ENCODE data around the gene NEUROD1. TPM values are rescaled to one million over a fixed set of nuclear protein-coding genes. Genes with fewer than 3 reads are reported as not detected.

The NEUROD1 gene
- total and polyA plus RNA-seq, 9 of the 15 experiments (the other 6 are each of a cell fraction or from before 2014, with no cell fraction given): not detected

DNA sequence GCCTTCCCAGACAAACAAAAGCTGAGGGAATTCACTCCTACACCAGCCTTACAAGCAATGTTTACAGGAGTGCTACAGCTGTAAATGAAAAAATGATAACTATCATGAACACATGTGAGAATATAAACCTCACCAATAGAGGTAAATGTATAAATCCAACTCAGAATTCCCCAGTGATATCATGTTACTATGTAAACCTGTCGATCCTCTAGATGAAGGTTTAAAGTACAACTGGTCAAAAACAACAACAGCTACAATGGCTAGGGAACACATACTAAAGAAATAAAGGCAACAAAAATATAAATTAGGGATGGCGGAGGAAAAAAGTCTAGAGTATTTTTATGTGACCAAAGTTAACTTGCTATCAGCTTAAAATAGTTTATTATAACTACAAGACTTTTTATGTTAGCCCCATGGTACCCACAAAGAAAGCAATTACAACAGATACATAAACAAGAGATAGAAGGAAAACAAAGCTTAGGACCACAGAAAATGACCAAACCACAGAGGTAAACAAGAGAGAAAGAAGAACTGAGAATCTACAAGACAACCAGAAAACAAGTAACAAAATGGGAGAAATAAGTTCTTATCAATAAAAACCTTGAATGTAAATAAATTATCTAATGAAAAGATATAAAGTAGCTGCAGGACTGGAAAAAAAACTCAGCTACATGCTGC is 31.7 kb downstream of the NEUROD1 start:
- no peak overlapping the region for H3K9ac ChIP-seq (ENCODE audit: insufficient read depth in 1 of 2, low read depth in 2 of 2, low read length in 2 of 2)
- H2AFZ ChIP-seq (ENCODE audit: low read depth, low read length): no peak overlapping the region
- 4% methylated on average over 2 of the region's 2 CpGs for whole genome bisulfite sequencing (ENCODE audit: insufficient coverage, low coverage, missing lambda C conversion rate)
- H3K9me3 ChIP-seq (replicated peaks; ENCODE audit: control insufficient read depth, insufficient read depth, low read depth, low read length): no peaks in the 10 kb centered on the region
- no peak overlapping the region for H3K4me2 ChIP-seq (ENCODE audit: insufficient read depth, low read length)
- ChIA-PET POLR2A (no interaction called here), CTCF (ENCODE audit: low intra/inter-chr PET ratio) (no interaction called here)
- no peak overlapping the region for H3K4me3 ChIP-seq
- FAIRE-seq (no peak), ATAC-seq (no peak), DNase-seq (ENCODE audit: extremely low read depth in 1 of 4, low spot score in 3 of 4) (no peak)
- BruUV-seq (replicated peaks): no TSS peak
- intact Hi-C loops (cut with micrococcal nuclease) (no loop called here), in situ Hi-C loops (cut with MboI) (no loop called here)
- H3K27me3 ChIP-seq (ENCODE audit: control insufficient read depth in 2 of 2, insufficient read depth in 2 of 2, low read length in 2 of 2): no peaks in the 10 kb centered on the region
- no peaks in the 10 kb centered on the region for H4K20me1 ChIP-seq (replicated peaks; ENCODE audit: control insufficient read depth, insufficient read depth, low read length)
- H3K36me3 ChIP-seq (ENCODE audit: control insufficient read depth, insufficient read depth, low read length): no peaks in the 10 kb centered on the region
- no peak overlapping the region for H3K27ac ChIP-seq (ENCODE audit: extremely low read depth, low read depth, low read length)
- H3K9me1 ChIP-seq (ENCODE audit: control insufficient read depth, insufficient read depth, low read length): no peaks in the 10 kb centered on the region
- TF ChIP-seq, protein P1, sequence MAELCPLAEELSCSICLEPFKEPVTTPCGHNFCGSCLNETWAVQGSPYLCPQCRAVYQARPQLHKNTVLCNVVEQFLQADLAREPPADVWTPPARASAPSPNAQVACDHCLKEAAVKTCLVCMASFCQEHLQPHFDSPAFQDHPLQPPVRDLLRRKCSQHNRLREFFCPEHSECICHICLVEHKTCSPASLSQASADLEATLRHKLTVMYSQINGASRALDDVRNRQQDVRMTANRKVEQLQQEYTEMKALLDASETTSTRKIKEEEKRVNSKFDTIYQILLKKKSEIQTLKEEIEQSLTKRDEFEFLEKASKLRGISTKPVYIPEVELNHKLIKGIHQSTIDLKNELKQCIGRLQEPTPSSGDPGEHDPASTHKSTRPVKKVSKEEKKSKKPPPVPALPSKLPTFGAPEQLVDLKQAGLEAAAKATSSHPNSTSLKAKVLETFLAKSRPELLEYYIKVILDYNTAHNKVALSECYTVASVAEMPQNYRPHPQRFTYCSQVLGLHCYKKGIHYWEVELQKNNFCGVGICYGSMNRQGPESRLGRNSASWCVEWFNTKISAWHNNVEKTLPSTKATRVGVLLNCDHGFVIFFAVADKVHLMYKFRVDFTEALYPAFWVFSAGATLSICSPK (IDR thresholded peaks at IDR 0.05; ENCODE audit: borderline replicate concordance): no peak
- TF ChIP-seq POLR2AphosphoS5 (IDR thresholded peaks at IDR 0.05; ENCODE audit: control insufficient read depth, insufficient read depth, low read depth, low read length) (no peak), SMAD1 (IDR thresholded peaks at IDR 0.05; ENCODE audit: low read depth, low read length, partially characterized antibody) (no peak), NONO (IDR thresholded peaks at IDR 0.05; ENCODE audit: low read depth in 2 of 2, low read length in 1 of 2) (no peak), ZFP36 (IDR thresholded peaks at IDR 0.05; ENCODE audit: low read depth, low read length, partially characterized antibody) (no peak), ZEB2 (IDR thresholded peaks at IDR 0.05) (no peak), NCOR1 (IDR thresholded peaks at IDR 0.05) (no peak), FIP1L1 (IDR thresholded peaks at IDR 0.05; ENCODE audit: low read depth, low read length, poor library complexity, severe bottlenecking) (no peak), ZNF274 (IDR thresholded peaks at IDR 0.05; ENCODE audit: borderline replicate concordance, low read depth, low read length) (no peak), LARP7 (IDR thresholded peaks at IDR 0.05) (no peak), ZNF282 (CRISPR knock-in tag; IDR thresholded peaks at IDR 0.05) (no peak), ZBTB7A (IDR thresholded peaks at IDR 0.05; ENCODE audit: borderline replicate concordance, control insufficient read depth, low read depth, low read length) (no peak), ZNF785 (CRISPR knock-in tag; IDR thresholded peaks at IDR 0.05) (no peak), TAF15 (IDR thresholded peaks at IDR 0.05; ENCODE audit: low read depth, low read length) (no peak), ZNF589 (CRISPR knock-in tag; IDR thresholded peaks at IDR 0.05; ENCODE audit: low read depth) (no peak)
- TF ChIP-seq, protein P2, sequence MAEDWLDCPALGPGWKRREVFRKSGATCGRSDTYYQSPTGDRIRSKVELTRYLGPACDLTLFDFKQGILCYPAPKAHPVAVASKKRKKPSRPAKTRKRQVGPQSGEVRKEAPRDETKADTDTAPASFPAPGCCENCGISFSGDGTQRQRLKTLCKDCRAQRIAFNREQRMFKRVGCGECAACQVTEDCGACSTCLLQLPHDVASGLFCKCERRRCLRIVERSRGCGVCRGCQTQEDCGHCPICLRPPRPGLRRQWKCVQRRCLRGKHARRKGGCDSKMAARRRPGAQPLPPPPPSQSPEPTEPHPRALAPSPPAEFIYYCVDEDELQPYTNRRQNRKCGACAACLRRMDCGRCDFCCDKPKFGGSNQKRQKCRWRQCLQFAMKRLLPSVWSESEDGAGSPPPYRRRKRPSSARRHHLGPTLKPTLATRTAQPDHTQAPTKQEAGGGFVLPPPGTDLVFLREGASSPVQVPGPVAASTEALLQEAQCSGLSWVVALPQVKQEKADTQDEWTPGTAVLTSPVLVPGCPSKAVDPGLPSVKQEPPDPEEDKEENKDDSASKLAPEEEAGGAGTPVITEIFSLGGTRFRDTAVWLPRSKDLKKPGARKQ (CRISPR knock-in tag; IDR thresholded peaks at IDR 0.05): no peak
- no peaks in the 10 kb centered on the region for H3K79me2 ChIP-seq (ENCODE audit: control insufficient read depth, insufficient read depth, low read length)
- no peaks in the 10 kb centered on the region for H3K4me1 ChIP-seq (replicated peaks in 1 of 2; ENCODE audit: control insufficient read depth in 2 of 2, insufficient read depth in 2 of 2, low read length in 2 of 2)
